ENCODE results near the gene HS3ST3B1.

DNA sequence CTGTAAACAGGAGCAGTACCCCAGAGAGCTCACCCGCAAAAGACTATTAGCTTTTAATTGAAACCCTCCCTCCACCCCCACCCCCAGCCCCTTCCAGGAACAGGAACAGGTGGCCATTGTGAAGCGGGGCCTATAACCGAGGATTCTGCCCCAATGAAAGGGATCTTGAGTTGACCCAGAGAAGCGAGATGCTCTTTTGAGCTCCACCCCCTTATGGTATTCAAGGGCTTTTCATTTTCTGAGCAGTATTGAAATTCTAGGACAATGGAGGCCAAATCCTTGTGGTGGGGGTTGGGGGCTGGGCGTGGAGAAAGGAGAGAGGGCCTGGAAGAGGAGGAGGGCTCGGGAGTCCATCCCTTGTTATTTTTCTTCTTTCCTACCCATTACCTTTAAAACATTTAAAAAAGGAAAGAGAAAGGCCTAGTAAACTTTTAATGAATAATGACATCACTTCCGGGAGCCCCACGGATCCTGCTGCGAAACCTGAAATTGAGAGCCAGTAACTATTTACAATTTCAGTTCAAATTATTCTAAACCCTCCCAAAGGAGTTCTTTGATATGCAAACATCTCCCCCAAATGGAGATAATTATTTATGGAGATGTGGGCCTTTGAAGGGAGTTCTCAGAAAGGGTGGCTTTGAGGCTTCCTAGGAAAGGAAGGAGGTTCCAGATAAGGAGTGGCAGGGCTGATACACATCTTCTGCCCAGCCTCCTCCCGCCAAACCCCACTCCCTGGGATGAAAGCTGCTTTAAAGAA, 30.5 kb downstream of the HS3ST3B1 start:
- TF ChIP-seq, protein P1, sequence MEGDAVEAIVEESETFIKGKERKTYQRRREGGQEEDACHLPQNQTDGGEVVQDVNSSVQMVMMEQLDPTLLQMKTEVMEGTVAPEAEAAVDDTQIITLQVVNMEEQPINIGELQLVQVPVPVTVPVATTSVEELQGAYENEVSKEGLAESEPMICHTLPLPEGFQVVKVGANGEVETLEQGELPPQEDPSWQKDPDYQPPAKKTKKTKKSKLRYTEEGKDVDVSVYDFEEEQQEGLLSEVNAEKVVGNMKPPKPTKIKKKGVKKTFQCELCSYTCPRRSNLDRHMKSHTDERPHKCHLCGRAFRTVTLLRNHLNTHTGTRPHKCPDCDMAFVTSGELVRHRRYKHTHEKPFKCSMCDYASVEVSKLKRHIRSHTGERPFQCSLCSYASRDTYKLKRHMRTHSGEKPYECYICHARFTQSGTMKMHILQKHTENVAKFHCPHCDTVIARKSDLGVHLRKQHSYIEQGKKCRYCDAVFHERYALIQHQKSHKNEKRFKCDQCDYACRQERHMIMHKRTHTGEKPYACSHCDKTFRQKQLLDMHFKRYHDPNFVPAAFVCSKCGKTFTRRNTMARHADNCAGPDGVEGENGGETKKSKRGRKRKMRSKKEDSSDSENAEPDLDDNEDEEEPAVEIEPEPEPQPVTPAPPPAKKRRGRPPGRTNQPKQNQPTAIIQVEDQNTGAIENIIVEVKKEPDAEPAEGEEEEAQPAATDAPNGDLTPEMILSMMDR (IDR thresholded peaks at IDR 0.05), result no peak
- TF ChIP-seq POLR2A (IDR thresholded peaks at IDR 0.05), result no peak
